HS-5 (cell line): Measurements from ENCODE around the gene AFAP1.

Experiments used
- DNase-seq: peaks from one replicate; pipeline ENCODE4 v3.0.0-alpha.2; 2012; ENCODE audit warnings: low read depth

AFAP1 gene

GRCh38 chr4:7968262-7968896, 28.7 kb upstream of the AFAP1 start:
- DNase-seq: no peak

GRCh38 chr4:7967501-7968261, 28.0 kb upstream of the AFAP1 start:
- DNase-seq: no peak

- no peak for DNase-seq
Observed at GRCh38 chr4:7967063-7967440, 27.4 kb upstream of the AFAP1 start.

GRCh38 chr4:7966281-7967062, 26.8 kb upstream of the AFAP1 start:
- no peak for DNase-seq

DNA sequence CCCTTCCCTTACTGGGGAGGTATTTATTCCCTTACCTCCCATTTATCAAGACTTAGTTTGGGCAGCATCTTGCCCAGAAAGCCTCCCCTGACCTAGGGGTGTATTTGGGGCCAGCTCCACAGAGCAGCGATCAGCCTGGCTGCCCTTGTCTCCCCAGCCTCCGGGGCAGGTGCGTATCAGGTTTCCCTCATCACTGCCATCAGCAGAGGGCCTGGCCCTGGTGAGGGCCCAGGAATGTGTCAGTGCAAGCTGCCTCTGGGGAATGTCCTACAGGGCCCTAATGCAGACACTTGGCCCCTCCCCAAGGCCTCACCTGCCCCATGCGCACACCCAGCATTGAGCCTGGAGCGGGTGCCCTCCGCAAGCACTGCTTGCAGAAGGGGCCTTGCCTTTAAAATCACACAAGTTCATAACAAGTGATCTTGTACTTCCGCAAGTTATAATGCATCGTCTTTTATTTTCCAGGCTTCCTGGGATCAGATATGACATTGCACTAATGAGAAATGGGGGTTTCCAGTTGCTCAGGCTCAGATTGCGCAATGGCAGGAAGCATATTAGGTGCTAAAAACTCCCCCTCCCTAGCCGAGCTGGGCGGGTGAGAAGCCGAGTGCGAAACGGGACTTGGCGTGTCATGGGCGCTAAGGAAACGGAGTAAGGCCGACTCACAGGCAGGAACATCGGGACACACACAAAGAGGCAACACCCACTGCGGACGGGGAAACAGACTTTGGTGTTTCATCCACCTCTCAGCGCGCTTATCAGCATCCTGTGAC, 25.4 kb upstream of the AFAP1 start:
- no peak for DNase-seq

- DNase-seq: no peak
Observed at GRCh38 chr4:7964459-7964858, 24.8 kb upstream of the AFAP1 start.

DNA sequence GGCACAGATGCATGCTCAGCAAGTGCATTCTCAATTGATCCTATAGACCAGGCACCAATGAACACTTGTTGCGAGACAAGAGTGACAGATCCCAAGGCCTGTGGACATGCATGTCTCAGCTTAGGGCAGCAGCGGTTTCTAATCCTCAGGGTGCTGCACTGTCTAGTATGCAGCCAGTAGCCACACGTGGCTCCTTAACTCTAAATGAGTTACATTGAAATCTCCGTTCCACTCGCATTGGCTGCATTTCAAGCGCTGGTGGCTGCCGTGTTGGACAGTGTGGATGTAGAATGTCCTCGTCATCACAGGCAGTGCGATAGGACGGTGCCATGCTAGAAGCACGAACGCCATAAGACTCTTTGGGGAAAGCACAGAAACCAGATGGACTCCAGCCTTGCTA, 24.0 kb upstream of the AFAP1 start:
- no peak for DNase-seq

DNA sequence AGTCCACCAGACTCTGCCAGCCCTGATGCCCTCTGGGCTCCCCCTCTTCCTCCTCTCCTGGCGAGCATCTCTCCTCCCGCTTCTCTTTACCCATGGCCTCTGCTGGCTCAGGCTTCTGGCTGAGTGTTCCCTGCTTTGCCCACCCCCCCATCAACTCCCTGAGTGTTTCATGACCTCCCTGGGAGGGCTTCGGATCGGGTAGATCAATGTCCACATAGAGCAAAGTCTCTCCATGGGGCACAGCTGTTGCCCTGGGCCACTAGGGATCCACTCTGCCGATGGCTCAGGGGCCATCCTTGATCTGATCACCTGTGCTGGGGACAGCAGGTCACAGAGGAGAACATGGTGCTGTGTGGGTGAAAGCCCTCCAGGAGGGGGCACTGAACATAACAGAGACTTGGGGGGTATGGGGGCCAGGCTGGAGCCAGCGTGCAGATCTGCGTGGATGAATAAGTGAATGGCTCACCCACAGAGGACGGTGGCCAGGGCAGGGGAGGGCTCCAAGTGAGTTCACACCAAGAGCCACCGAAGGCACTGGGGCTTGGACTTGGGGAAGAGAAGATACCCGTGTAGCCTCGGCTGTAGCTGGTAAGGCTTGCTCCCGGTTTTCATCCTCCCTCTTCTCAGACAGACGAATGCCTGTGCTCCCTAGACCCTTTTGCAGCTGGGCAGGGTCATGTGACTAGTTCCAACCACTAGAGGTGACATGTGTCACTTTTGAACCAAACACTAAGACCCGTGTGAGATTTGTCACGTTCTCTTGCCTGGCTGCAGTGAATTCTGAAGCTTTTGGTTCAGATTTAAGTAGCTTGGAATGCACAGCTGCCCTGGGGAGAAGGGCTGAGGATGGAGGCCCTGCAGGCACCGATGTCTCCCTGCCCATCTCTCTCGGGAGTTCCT, 23.2 kb upstream of the AFAP1 start:
- DNase-seq: no peak

GRCh38 chr4:7960790-7961655, 21.4 kb upstream of the AFAP1 start:
- peak; percentile 99 for DNase-seq

DNA sequence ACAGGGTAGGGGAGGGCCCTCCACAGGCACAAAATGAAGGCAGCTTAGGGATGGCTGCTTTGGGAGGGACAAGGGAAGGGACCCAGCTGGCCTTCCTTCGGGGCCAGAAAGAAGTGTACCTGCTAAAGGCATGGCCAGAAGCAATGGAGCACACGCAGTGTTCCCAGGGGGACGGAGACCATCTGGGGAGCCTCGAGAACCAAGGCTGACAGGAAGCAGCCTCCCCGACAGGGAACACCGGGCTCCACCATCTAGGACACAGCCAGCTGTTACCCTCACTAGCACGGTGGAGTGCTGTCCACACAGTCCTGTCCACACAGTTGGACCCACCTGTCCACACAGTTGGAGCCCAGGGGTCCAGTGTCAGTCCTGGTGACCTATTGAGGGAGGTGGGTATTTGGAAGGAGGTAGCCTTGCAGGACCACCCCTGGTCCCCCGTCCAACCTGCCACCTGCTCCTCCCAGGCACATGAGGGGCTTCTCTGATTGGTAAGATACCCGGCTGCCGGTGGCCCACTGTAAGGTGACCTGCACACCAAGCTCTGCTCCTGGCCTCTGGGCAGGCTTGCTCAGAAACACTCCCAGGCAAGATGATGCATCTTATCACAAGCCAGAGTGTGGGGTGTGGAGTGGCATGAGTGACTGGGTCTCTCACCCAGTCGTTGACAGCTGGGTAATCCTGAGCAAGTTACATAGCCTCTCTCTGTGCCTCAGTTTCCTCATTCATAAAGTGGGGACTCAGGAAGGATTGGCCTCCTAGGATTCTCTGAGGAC, 20.5 kb upstream of the AFAP1 start:
- DNase-seq: no peak

DNA sequence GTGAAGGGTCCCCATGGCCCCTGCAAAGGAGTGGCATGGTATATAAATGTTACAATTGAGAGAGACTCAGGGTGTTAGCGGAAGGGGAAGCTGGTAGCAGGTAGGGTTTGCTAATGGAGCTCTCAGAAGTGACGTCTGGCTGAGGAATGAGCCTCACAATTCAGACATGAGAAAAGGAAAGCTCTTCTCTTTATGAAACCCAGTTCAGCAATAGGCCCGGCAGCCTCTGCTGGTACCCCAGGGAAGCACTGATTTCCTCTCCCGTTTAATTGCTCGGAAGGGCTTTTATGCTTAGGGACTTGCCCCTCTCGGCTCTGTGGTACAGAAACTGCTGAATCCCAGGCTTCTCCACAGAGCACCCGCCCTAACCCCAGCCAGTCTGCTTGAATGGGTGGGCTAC, 19.4 kb upstream of the AFAP1 start:
- no peak for DNase-seq

DNA sequence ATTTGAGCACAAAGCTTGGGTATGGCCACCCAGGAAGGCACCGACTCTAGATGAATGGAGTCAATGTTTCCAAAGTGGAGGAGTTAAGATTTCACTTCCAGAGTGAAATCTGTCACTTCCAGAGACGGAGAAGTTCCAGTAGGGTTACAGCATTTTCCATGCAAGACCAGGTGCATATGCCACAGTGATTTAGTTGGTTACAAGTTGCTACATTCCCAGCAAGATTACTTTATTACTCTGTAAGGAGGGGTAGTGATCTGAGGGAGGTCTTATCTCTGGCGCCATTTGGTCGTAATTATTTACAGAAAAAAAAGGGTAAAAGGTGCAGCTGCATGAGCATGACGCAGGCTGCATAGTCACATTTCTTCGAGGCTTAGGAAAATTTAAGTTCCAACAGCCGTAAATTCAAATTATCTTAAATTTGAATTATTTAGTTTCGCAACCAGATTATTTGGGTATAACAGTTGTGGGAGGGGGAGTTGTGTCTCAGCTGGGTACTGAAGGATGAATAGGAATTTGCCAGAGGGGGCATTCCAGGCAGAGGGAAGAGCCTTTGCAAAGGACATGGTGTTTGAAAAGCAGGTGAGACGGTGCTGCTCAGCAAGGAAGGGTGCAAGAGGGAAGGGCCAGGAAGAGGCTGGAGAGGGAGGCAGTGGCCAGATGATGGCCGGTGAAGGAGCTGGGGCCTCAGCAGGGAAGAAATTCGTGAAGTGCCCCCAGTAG, 17.4 kb upstream of the AFAP1 start:
- no peak for DNase-seq

DNA sequence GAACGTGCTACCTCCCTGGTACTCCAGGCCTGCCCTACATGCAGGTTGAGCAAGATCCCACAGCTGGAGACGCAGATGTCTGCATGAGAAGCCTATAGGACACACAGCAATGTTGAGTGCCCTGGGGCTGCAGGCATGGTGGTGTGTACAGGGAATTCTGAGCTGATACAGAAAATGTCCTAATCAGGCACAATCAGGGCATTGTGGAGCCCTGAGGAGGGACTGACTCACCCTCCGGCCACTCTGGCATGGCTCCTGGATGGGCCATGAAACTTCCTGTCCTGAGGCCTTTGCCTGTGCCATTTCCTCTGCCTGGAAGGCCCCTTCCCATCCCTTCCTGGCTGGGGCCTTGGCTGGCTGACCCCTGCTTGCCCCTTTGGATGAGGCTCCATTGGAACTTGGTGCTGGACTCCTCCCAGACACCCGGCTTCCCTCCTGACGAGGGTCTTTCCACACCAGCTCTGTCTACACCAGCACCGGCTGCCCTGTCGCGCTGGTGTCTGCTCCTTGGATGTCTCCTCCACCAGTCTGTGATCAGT, 16.7 kb upstream of the AFAP1 start:
- no peak for DNase-seq

DNA sequence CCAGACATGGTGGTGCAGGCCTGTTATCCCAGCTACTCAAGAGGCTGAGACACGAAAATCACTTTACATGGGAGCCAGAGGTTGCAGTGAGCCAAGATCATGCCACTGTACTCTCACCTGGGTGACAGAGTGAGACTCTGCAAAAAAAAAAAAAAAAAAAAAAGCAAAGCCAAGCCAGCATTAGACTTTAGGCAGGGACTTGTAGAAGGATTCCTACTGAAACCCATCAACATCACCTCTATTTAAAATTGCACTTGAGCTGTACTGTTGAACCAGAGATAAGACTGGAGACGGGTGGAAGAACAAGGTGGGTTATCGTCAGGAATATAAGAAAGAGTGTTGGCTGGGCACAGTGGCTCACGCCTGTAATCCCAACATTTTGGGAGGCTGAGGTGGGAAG, 15.7 kb upstream of the AFAP1 start:
- no peak for DNase-seq

DNA sequence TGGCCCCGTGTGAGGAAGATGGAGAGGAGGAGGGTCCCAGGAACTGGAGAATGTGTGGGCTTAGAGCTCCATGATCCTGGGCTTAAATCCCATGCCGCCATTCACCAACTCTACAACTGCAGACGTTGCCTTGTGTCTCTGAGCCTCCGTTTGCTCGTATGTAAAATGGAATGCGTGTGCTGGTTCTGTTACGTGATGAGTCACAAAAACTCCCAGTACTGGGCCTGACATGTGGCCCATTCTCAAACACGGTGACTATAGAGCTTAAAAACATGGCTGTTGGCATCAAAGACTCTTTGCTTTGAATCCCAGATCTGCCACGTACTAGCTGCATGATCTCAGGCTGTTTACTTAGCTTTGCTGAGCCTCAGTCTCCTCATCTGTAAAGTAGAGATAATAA, 13.0 kb upstream of the AFAP1 start:
- DNase-seq: no peak

DNA sequence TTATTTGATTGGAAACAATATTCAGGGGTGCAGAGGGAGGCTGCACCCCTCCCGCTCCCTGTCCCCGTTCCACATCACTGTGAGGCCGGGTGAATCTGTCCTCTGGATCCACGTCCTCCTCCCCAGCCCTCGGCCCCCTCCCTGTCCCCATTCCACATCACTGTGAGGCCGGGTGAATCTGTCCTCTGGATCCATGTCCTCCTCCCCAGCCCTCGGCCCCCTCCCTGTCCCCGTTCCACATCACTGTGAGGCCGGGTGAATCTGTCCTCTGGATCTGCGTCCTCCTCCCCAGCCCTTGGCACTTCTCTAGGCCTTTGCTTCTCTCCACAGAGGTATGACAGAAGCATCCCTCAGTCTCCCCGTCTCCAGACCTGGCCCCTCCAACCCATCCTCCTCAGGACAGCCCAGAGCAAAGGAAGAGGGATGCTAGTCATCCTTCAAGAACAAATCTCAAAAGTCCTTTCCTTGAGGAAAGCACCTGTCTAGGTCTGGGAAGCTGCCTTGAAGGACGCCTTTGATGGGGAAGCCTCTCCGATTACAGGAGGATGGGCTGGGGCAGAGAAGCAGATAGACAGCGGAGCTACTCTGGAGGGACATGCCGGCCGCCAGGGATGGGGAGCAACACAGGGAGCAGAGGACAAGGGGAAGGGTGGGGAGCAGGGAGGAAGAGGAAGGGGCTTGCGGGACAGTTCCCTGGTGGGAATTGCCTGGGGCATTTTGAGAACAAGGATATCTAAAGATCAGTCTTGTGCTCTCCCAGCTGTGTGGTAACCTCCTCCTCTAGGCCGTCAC, 10.8 kb upstream of the AFAP1 start:
- DNase-seq: no peak

GRCh38 chr4:7949759-7950158, 10.1 kb upstream of the AFAP1 start:
- DNase-seq: no peak

DNA sequence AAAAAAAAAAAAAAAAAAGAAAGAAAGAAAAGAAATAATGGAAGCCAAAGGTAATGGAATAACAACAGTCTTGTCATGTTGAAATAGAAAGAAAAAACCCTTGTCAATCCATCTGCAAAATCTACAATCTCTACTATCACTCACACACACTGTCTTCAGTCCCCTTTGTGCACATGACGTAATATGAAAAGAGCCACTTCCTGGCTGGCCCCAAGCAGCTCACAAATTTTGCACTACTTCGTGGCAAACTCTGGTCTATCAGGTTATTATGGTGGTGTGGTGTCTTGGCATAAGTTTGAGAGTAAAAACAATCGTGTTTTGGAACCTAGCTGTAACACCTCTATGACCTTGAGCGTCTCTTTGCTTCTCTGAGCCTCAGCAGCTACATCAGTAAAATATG, 8.3 kb upstream of the AFAP1 start:
- no peak for DNase-seq
